Activated CD4-positive, alpha-beta memory T cell treated with anti-CD3 and anti-CD28 coated beads, Interleukin-2, amount 10 ng/mL, durations not matched to agents 7 days and 5 days (primary cell): Measurements from ENCODE around the gene DNAJC12. TPM values are rescaled to one million over a fixed set of nuclear protein-coding genes. Genes with fewer than 3 reads are reported as not detected.
"Not testable (repeated sequence)": the region's sequence is repeated elsewhere in the genome, so short reads cannot be mapped to it uniquely, and the experiment has no call there.

Experiments
- CTCF ChIA-PET: fragments of 350-600 bp; sonication (Branson Sonifier 250); formaldehyde crosslinking; loops from one replicate; lab custom pipeline; 2021; ENCODE audit warnings: antibody characterized with exemption, inconsistent platforms; lab: Charles Lee
- POLR2A ChIA-PET: fragments of 350-600 bp; sonication (Branson Sonifier 250); formaldehyde crosslinking; loops from one replicate; lab custom pipeline; 2021; ENCODE audit warnings: antibody characterized with exemption; lab: Charles Lee
- DNase-seq: peaks from one replicate; pipeline ENCODE4 v3.0.0-alpha.2; 2020
- H3K27ac Mint-ChIP-seq: one replicate; pipeline ENCODE4 v1.8.0; 2021; ENCODE audit warnings: mild to moderate bottlenecking, mixed read lengths
- H3K27me3 Mint-ChIP-seq: one replicate; pipeline ENCODE4 v1.8.0; 2021; ENCODE audit warnings: mixed read lengths
- H3K36me3 Mint-ChIP-seq: one replicate; pipeline ENCODE4 v1.8.0; 2021; ENCODE audit warnings: low read depth, mixed read lengths
- H3K4me1 Mint-ChIP-seq: one replicate; pipeline ENCODE4 v1.8.0; 2021; ENCODE audit warnings: mixed read lengths
- H3K4me3 Mint-ChIP-seq: one replicate; pipeline ENCODE4 v1.8.0; 2021; ENCODE audit warnings: mild to moderate bottlenecking, mixed read lengths
- H3K9me3 Mint-ChIP-seq: one replicate; pipeline ENCODE4 v1.8.0; 2021; ENCODE audit warnings: mixed read lengths
- total RNA-seq, 2 experiments: library from RNA; stranded (reverse); gene quantifications; one replicate each; pipeline ENCODE4 v1.2.3, GENCODE V29; 2021

DNAJC12 gene
- total RNA-seq, 2 experiments from 2014 or later = 4.1 to 6.1 TPM

- DNase-seq = no peak
- Mint-ChIP-seq H3K36me3 (no peaks in the 10 kb centered on the region), H3K4me3 (no peak overlapping the region), H3K9me3 (no peaks in the 10 kb centered on the region), H3K27ac (no peak overlapping the region), H3K27me3 (no peaks in the 10 kb centered on the region), H3K4me1 (no peaks in the 10 kb centered on the region)
- CTCF ChIA-PET = no interaction called here
- POLR2A ChIA-PET = no interaction called here
These were observed 25.1 kb upstream of the DNAJC12 start for GRCh38 chr10:67863094-67863493.

GRCh38 chr10:67861750-67862432, 23.9 kb upstream of the DNAJC12 start:
- H3K9me3 Mint-ChIP-seq = no peaks in the 10 kb centered on the region
- no peak for DNase-seq
- no peak overlapping the region for H3K27ac Mint-ChIP-seq
- no peak overlapping the region for H3K4me3 Mint-ChIP-seq
- CTCF ChIA-PET = interaction anchor here (0.6 kb wide), 1 partner anchor 23 kb away, joined by 4 read pairs; no protein-coding TSS in a partner anchor
- POLR2A ChIA-PET = interaction anchor here (0.7 kb wide), 1 partner anchor 22 kb away, joined by 3 read pairs; no protein-coding TSS in a partner anchor
- no peaks in the 10 kb centered on the region for H3K27me3 Mint-ChIP-seq
- H3K36me3 Mint-ChIP-seq = no peaks in the 10 kb centered on the region
- no peaks in the 10 kb centered on the region for H3K4me1 Mint-ChIP-seq

- no peaks in the 10 kb centered on the region for H3K9me3 Mint-ChIP-seq
- no peaks in the 10 kb centered on the region for H3K27me3 Mint-ChIP-seq
- peaks cover 5% of the 10 kb centered on the region for H3K4me1 Mint-ChIP-seq
- DNase-seq = no peak
- H3K36me3 Mint-ChIP-seq = no peaks in the 10 kb centered on the region
- ChIA-PET POLR2A (interaction anchor here (1.0 to 1.2 kb wide), 2 partner anchors 9 to 27 kb away, joined by 3 to 4 read pairs; no protein-coding TSS in a partner anchor), CTCF (interaction anchor here (0.6 to 3.4 kb wide), 4 partner anchors 9 to 299 kb away, joined by 3 to 11 read pairs (median 5); no protein-coding TSS in a partner anchor)
- H3K27ac Mint-ChIP-seq = no peak overlapping the region
- no peak overlapping the region for H3K4me3 Mint-ChIP-seq
These were observed 21.0 kb upstream of the DNAJC12 start for GRCh38 chr10:67858971-67859370.

- DNase-seq = no peak
- ChIA-PET CTCF (interaction anchor here (3.3 to 4.7 kb wide), 2 partner anchors 65 to 304 kb away, joined by 30 to 100 read pairs; no protein-coding TSS in a partner anchor), POLR2A (no interaction called here)
- H3K36me3 Mint-ChIP-seq = peaks cover 11% of the 10 kb centered on the region
- peaks cover 24% of the 10 kb centered on the region for H3K4me1 Mint-ChIP-seq
- H3K27me3 Mint-ChIP-seq = no peaks in the 10 kb centered on the region
- no peaks in the 10 kb centered on the region for H3K9me3 Mint-ChIP-seq
- H3K27ac Mint-ChIP-seq = no peak overlapping the region
- no peak overlapping the region for H3K4me3 Mint-ChIP-seq
These were observed 15.5 kb upstream of the DNAJC12 start for GRCh38 chr10:67853512-67853911.

- ChIA-PET POLR2A (no interaction called here), CTCF (interaction anchor here (1.7 to 4.7 kb wide), 3 partner anchors 65 to 305 kb away, joined by 5 to 100 read pairs (median 30); no protein-coding TSS in a partner anchor)
- Mint-ChIP-seq H3K36me3 (peaks cover 11% of the 10 kb centered on the region), H3K9me3 (no peaks in the 10 kb centered on the region), H3K4me3 (no peak overlapping the region), H3K27ac (no peak overlapping the region), H3K4me1 (peaks cover 24% of the 10 kb centered on the region), H3K27me3 (no peaks in the 10 kb centered on the region)
- DNase-seq = no peak
These were observed 14.8 kb upstream of the DNAJC12 start for GRCh38 chr10:67852761-67853160.

- DNase-seq = no peak
- H3K9me3 Mint-ChIP-seq = no peaks in the 10 kb centered on the region
- peaks cover 11% of the 10 kb centered on the region for H3K36me3 Mint-ChIP-seq
- CTCF ChIA-PET = interaction anchor here (0.6 to 1.7 kb wide), 3 partner anchors 63 to 306 kb away, joined by 3 to 5 read pairs (median 3); no protein-coding TSS in a partner anchor
- no peak overlapping the region for H3K4me3 Mint-ChIP-seq
- H3K27ac Mint-ChIP-seq = peak overlapping the region; percentile 18
- no peaks in the 10 kb centered on the region for H3K27me3 Mint-ChIP-seq
- POLR2A ChIA-PET = interaction anchor here (3.1 kb wide), 1 partner anchor 32 kb away, joined by 26 read pairs; the partner anchor contains the start of gene SIRT1
- peaks cover 24% of the 10 kb centered on the region for H3K4me1 Mint-ChIP-seq
These were observed 13.2 kb upstream of the DNAJC12 start for GRCh38 chr10:67851186-67851585.

GRCh38 chr10:67849331-67850011, 11.5 kb upstream of the DNAJC12 start:
- Mint-ChIP-seq H3K4me1 (peaks cover 19% of the 10 kb centered on the region), H3K36me3 (peaks cover 11% of the 10 kb centered on the region), H3K4me3 (peak overlapping the region; percentile 86), H3K27ac (peak overlapping the region; percentile 92), H3K9me3 (no peaks in the 10 kb centered on the region), H3K27me3 (no peaks in the 10 kb centered on the region)
- CTCF ChIA-PET = interaction anchor here (1.0 to 1.7 kb wide), 4 partner anchors 61 to 499 kb away, joined by 3 to 7 read pairs (median 3); no protein-coding TSS in a partner anchor
- POLR2A ChIA-PET = interaction anchor here (0.6 to 3.1 kb wide), 13 partner anchors 9 to 484 kb away, joined by 3 to 26 read pairs (median 6); partner anchors contain the start of genes DNAJC12, HNRNPH3, PBLD and SIRT1
- DNase-seq = peak; percentile 97

- Mint-ChIP-seq H3K36me3 (no peaks in the 10 kb centered on the region), H3K9me3 (peaks cover 12% of the 10 kb centered on the region), H3K4me3 (no peak overlapping the region), H3K27ac (no peak overlapping the region), H3K27me3 (no peaks in the 10 kb centered on the region), H3K4me1 (no peaks in the 10 kb centered on the region)
- POLR2A ChIA-PET = no interaction called here
- no peak for DNase-seq
- CTCF ChIA-PET = no interaction called here
These were observed 5.3 kb upstream of the DNAJC12 start for GRCh38 chr10:67843284-67843683.

GRCh38 chr10:67841737-67842136, 3.7 kb upstream of the DNAJC12 start:
- H3K27me3 Mint-ChIP-seq = no peaks in the 10 kb centered on the region
- POLR2A ChIA-PET = no interaction called here
- H3K4me1 Mint-ChIP-seq = peaks cover 6% of the 10 kb centered on the region
- H3K27ac Mint-ChIP-seq = no peak overlapping the region
- H3K36me3 Mint-ChIP-seq = no peaks in the 10 kb centered on the region
- no peak for DNase-seq
- H3K4me3 Mint-ChIP-seq = no peak overlapping the region
- CTCF ChIA-PET = no interaction called here
- peaks cover 12% of the 10 kb centered on the region for H3K9me3 Mint-ChIP-seq

- Mint-ChIP-seq H3K4me3 (no peak overlapping the region), H3K27ac (no peak overlapping the region), H3K36me3 (no peaks in the 10 kb centered on the region), H3K4me1 (peaks cover 9% of the 10 kb centered on the region), H3K9me3 (peaks cover 12% of the 10 kb centered on the region), H3K27me3 (no peaks in the 10 kb centered on the region)
- POLR2A ChIA-PET = no interaction called here
- CTCF ChIA-PET = no interaction called here
- DNase-seq = no peak
These were observed 2.0 kb upstream of the DNAJC12 start for GRCh38 chr10:67839951-67840350.

GRCh38 chr10:67839511-67839910, 1.5 kb upstream of the DNAJC12 start:
- H3K27me3 Mint-ChIP-seq, DNase-seq, H3K27ac Mint-ChIP-seq, H3K36me3 Mint-ChIP-seq, H3K4me1 Mint-ChIP-seq, H3K4me3 Mint-ChIP-seq, CTCF ChIA-PET, POLR2A ChIA-PET: not testable (repeated sequence)
- H3K9me3 Mint-ChIP-seq = peaks cover 12% of the 10 kb centered on the region

- ChIA-PET CTCF (interaction anchor here (0.6 to 2.9 kb wide), 2 partner anchors 49 to 1061 kb away, joined by 4 to 17 read pairs; no protein-coding TSS in a partner anchor), POLR2A (interaction anchor here (0.6 kb wide), 1 partner anchor 13 kb away, joined by 4 read pairs; no protein-coding TSS in a partner anchor)
- DNase-seq = no peak
- Mint-ChIP-seq H3K4me3 (no peak overlapping the region), H3K27me3 (no peaks in the 10 kb centered on the region), H3K27ac (no peak overlapping the region), H3K36me3 (no peaks in the 10 kb centered on the region), H3K4me1 (peaks cover 9% of the 10 kb centered on the region), H3K9me3 (peaks cover 8% of the 10 kb centered on the region)
These were observed 1.0 kb downstream of the DNAJC12 start for GRCh38 chr10:67836972-67837371.

- CTCF ChIA-PET = interaction anchor here (0.6 to 2.9 kb wide), 2 partner anchors 48 to 1061 kb away, joined by 4 to 17 read pairs; no protein-coding TSS in a partner anchor
- Mint-ChIP-seq H3K4me3 (no peak overlapping the region), H3K36me3 (no peaks in the 10 kb centered on the region), H3K27ac (no peak overlapping the region), H3K9me3 (peaks cover 7% of the 10 kb centered on the region), H3K4me1 (peaks cover 9% of the 10 kb centered on the region), H3K27me3 (no peaks in the 10 kb centered on the region)
- POLR2A ChIA-PET = no interaction called here
- DNase-seq = no peak
These were observed 1.5 kb downstream of the DNAJC12 start for GRCh38 chr10:67836488-67836887.
